HFFc6 (cell line): ENCODE data around the gene OTOS. TPM values are rescaled to one million over a fixed set of nuclear protein-coding genes. Genes with fewer than 3 reads are reported as not detected.

Experiments used
- DNase-seq: peaks from one replicate; pipeline ENCODE4 v3.0.0-alpha.2; 2018
- H3K27ac Mint-ChIP-seq: 2 replicates; pipeline ENCODE4 v1.8.0; 2020; ENCODE audit warnings: mild to moderate bottlenecking, mixed read lengths
- H3K27me3 Mint-ChIP-seq: 2 replicates; pipeline ENCODE4 v1.8.0; 2021; ENCODE audit warnings: mild to moderate bottlenecking, moderate library complexity, mixed read lengths; ENCODE audit not compliant: insufficient read depth
- H3K36me3 Mint-ChIP-seq: 2 replicates; pipeline ENCODE4 v1.8.0; 2021; ENCODE audit warnings: low read depth, mixed read lengths
- H3K4me1 Mint-ChIP-seq: 2 replicates; pipeline ENCODE4 v1.8.0; 2020; ENCODE audit warnings: low read depth, mixed read lengths
- H3K4me3 Mint-ChIP-seq: 2 replicates; pipeline ENCODE4 v1.8.0; 2020; ENCODE audit warnings: mild to moderate bottlenecking, moderate library complexity, mixed read lengths
- H3K9me3 Mint-ChIP-seq: 2 replicates; pipeline ENCODE4 v1.8.0; 2020; ENCODE audit warnings: mild to moderate bottlenecking, mixed read lengths
- CTCF ChIP-seq: fragments of 200-600 bp; sonication (generic); IDR thresholded peaks from 2 replicates; pipeline ENCODE4 v1.5.0; 2021; ENCODE audit warnings: antibody characterized with exemption, mild to moderate bottlenecking
- total RNA-seq, 6 experiments: library from RNA; stranded (reverse); fragmentation: NEBNext Ultra II Directional; extraction: Animal tissue kit (Norgen Biotek cat#: 25700); gene quantifications; 2 replicates in 1 of 6; 3 replicates in 5 of 6; pipeline ENCODE4 v1.2.3, GENCODE V29; 2021

The OTOS gene
- total RNA-seq, 6 experiments from 2014 or later = 0.27 to 0.43 TPM; not detected in 4

DNA sequence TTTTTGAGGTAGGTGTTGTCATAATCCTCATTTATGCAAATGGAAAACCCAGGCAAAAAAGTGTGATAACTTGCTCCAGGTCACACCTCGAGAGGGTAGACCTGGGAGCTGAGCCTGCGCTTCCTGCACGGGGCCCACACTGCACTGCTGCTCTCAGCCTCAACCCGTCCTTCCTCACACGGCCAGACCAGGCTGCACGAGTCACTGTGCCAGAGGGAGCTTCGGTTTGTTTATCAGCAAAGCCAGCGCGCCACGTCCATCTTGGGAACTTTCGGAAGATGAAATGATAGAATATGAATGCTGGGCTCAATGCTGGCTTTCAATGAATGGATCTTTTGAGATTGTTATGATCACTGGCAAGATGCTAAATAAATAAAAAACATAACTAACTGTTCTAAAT, 18.8 kb downstream of the OTOS start:
- Mint-ChIP-seq H3K4me3 (no peak overlapping the region), H3K36me3 (peaks cover 16% of the 10 kb centered on the region), H3K4me1 (no peaks in the 10 kb centered on the region), H3K27me3 (peaks cover 9% of the 10 kb centered on the region; the same call in 1 of the 2 replicates), H3K9me3 (no peaks in the 10 kb centered on the region), H3K27ac (no peak overlapping the region)
- TF ChIP-seq CTCF = no peak
- DNase-seq = no peak

- H3K36me3 Mint-ChIP-seq = peaks cover 11% of the 10 kb centered on the region
- DNase-seq = no peak
- no peak for TF ChIP-seq CTCF
- no peaks in the 10 kb centered on the region for H3K9me3 Mint-ChIP-seq
- no peak overlapping the region for H3K27ac Mint-ChIP-seq
- no peak overlapping the region for H3K4me3 Mint-ChIP-seq
- H3K27me3 Mint-ChIP-seq = peaks cover 9% of the 10 kb centered on the region; the same call in 1 of the 2 replicates
- no peaks in the 10 kb centered on the region for H3K4me1 Mint-ChIP-seq
Observed at GRCh38 chr2:240121190-240121589, 19.3 kb downstream of the OTOS start.

GRCh38 chr2:240114233-240114632, 26.2 kb downstream of the OTOS start:
- peaks cover 41% of the 10 kb centered on the region for H3K27me3 Mint-ChIP-seq
- no peak overlapping the region for H3K27ac Mint-ChIP-seq
- no peak for TF ChIP-seq CTCF
- H3K4me1 Mint-ChIP-seq = no peaks in the 10 kb centered on the region
- H3K4me3 Mint-ChIP-seq = no peak overlapping the region
- no peaks in the 10 kb centered on the region for H3K9me3 Mint-ChIP-seq
- H3K36me3 Mint-ChIP-seq = no peaks in the 10 kb centered on the region
- no peak for DNase-seq

DNA sequence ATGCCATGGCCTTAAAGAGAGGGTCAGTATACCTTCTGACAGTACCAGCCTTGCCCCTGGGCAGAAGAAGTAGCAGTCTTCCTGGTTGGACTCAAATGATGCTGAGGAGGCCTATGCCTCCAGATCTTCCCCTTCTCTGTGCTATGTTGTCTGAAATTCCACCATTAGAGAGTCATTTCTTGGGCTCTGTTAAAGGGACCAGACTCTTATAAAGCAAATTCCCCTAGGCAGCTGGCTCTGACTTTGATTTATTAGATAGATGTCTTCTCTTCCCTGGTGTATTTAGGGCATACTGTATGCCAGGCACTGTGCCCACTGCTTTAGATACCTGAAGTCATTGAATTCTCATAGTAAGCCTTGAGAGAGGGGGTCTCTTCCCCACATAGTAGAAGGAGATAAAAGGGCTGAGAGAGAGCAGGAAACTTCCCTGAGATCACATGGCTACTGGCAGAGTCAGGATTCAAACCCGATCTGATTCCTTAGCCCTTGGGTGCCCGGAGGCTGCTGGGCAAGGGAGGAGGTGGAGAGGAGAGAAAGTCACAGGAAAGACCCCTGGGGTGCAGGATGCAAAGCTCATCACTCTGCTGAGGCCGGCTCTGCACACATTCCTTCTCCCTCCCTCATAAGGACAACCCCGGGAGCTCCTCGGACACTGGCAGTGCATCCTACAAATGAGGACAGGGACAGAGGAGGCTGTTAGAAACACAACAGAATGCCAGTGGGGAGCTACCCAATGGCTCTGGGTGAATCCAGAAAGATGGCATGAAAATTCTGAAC, 27.4 kb downstream of the OTOS start:
- H3K36me3 Mint-ChIP-seq = no peaks in the 10 kb centered on the region
- H3K27ac Mint-ChIP-seq = no peak overlapping the region
- no peak for TF ChIP-seq CTCF
- H3K4me3 Mint-ChIP-seq = no peak overlapping the region
- peaks cover 42% of the 10 kb centered on the region for H3K27me3 Mint-ChIP-seq
- no peaks in the 10 kb centered on the region for H3K4me1 Mint-ChIP-seq
- H3K9me3 Mint-ChIP-seq = no peaks in the 10 kb centered on the region
- DNase-seq = no peak

DNA sequence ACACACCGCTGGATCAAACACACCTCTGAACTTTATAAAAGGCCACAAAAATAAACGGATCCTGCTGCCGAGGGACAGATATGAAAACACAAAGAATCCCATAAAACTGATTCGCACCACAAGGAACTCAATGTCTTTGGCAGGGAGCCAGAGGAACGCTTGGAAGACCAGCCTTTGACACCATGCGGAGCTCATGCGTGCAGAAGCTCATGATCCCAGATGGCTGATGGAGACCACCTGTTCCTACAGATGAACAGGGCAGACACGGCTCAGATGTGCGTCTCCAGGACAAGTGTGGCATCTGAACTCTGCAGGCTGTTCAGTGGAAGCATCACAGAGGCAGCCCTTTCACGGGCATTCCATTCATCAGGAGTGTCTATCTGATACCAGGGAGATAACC, 29.2 kb downstream of the OTOS start:
- no peaks in the 10 kb centered on the region for H3K9me3 Mint-ChIP-seq
- DNase-seq = no peak
- no peak overlapping the region for H3K27ac Mint-ChIP-seq
- no peak overlapping the region for H3K4me3 Mint-ChIP-seq
- H3K4me1 Mint-ChIP-seq = no peaks in the 10 kb centered on the region
- H3K36me3 Mint-ChIP-seq = no peaks in the 10 kb centered on the region
- peaks cover 48% of the 10 kb centered on the region for H3K27me3 Mint-ChIP-seq
- TF ChIP-seq CTCF = no peak
